SK-N-MC (cell line): Measurements from ENCODE around the gene MALRD1.

ENCODE experiments used
- EZH2 ChIP-seq: fragments of 200-600 bp; sonication (generic); IDR thresholded peaks from one replicate; pipeline ENCODE4 v1.6.1; 2017; ENCODE audit warnings: antibody characterized with exemption
- POLR2AphosphoS5 ChIP-seq: IDR thresholded peaks from 2 replicates; pipeline ENCODE4 v1.6.1; 2012; ENCODE audit warnings: mild to moderate bottlenecking, low read depth, low read length, borderline replicate concordance

- TF ChIP-seq EZH2 = no peak
- TF ChIP-seq POLR2AphosphoS5 = no peak
Measured at GRCh38 chr10:19133992-19134391, 85.4 kb downstream of the MALRD1 start.
